Transverse colon (tissue), 4 donors: ENCODE data around the gene MACF1.

Experiments
- CTCF ChIP-seq, 5 experiments: fragments of 200-600 bp in 3 of 5; fragments of 450-650 bp in 2 of 5; sonication (generic) in 3 of 5; IDR thresholded peaks; 1 replicate in 2 of 5; 2 replicates in 3 of 5; pipeline ENCODE4 v1.5.1; 2016 to 2017; ENCODE audit warnings: antibody characterized with exemption in 5 of 5, inconsistent platforms in 3 of 5, mild to moderate bottlenecking in 2 of 5, moderate library complexity in 1 of 5
- EP300 ChIP-seq: sonication (generic); formaldehyde crosslinking; IDR thresholded peaks from one replicate; pipeline ENCODE4 v1.6.1; 2017; ENCODE audit warnings: antibody characterized with exemption, low read depth
- POLR2A ChIP-seq: fragments of 450-650 bp; IDR thresholded peaks from one replicate; pipeline ENCODE4 v1.6.1; 2016; ENCODE audit warnings: antibody characterized with exemption, mild to moderate bottlenecking, moderate library complexity
- POLR2AphosphoS5 ChIP-seq, 3 donors: sonication (generic); formaldehyde crosslinking; IDR thresholded peaks; one replicate each; pipeline ENCODE4 v1.6.1; 2016; ENCODE audit warnings: antibody characterized with exemption in 3 of 3

- no peak for TF ChIP-seq CTCF (IDR thresholded peaks at IDR 0.05)
- TF ChIP-seq POLR2AphosphoS5 (IDR thresholded peaks at IDR 0.05): no peak
- no peak for TF ChIP-seq EP300
- no peak for TF ChIP-seq POLR2A
Observed at GRCh38 chr1:39163469-39163868, 41.0 kb upstream of the MACF1 start.
